Endodermal cell (in vitro differentiated cells): ENCODE measurements around the gene ZBTB40. TPM values are rescaled to one million over a fixed set of nuclear protein-coding genes. Genes with fewer than 3 reads are reported as not detected.

ENCODE experiments used
- DNase-seq: peaks from one replicate; pipeline ENCODE4 v3.0.0-alpha.2; 2017
- H3K27ac ChIP-seq: 2 replicates; pipeline ENCODE4 v1.5.1; 2013; ENCODE audit warnings: mild to moderate bottlenecking, low read depth, low read length, moderate library complexity
- H3K27me3 ChIP-seq: 2 replicates; pipeline ENCODE4 v1.6.1; 2013; ENCODE audit warnings: mild to moderate bottlenecking, low read length, moderate library complexity; ENCODE audit not compliant: insufficient read depth, control insufficient read depth, poor library complexity, severe bottlenecking
- H3K36me3 ChIP-seq: 2 replicates; pipeline ENCODE4 v1.7.0; 2013; ENCODE audit warnings: mild to moderate bottlenecking, low read length, moderate library complexity; ENCODE audit not compliant: control insufficient read depth, insufficient read depth
- H3K4me1 ChIP-seq: one replicate; pipeline ENCODE4 v1.7.0; 2013; ENCODE audit warnings: low read length; ENCODE audit not compliant: control insufficient read depth, insufficient read depth
- H3K4me3 ChIP-seq: 2 replicates; pipeline ENCODE4 v1.5.1; 2013; ENCODE audit warnings: mild to moderate bottlenecking, low read length, moderate library complexity
- H3K9ac ChIP-seq: 2 replicates; pipeline ENCODE4 v1.6.1; 2013; ENCODE audit warnings: mild to moderate bottlenecking, low read length, moderate library complexity; ENCODE audit not compliant: poor library complexity, severe bottlenecking; ENCODE audit errors: extremely low read depth
- H3K9me3 ChIP-seq: 2 replicates; pipeline ENCODE4 v1.6.1; 2013; ENCODE audit warnings: mild to moderate bottlenecking, low read length, moderate library complexity; ENCODE audit not compliant: control insufficient read depth
- H3K27ac Mint-ChIP-seq: 2 replicates; pipeline ENCODE4 v1.8.0; 2020; ENCODE audit warnings: mixed read lengths
- H3K27me3 Mint-ChIP-seq: 2 replicates; pipeline ENCODE4 v1.8.0; 2021; ENCODE audit warnings: mild to moderate bottlenecking, mixed read lengths; ENCODE audit not compliant: insufficient read depth
- H3K36me3 Mint-ChIP-seq: 2 replicates; pipeline ENCODE4 v1.8.0; 2020; ENCODE audit warnings: low read depth, mixed read lengths
- H3K4me1 Mint-ChIP-seq: 2 replicates; pipeline ENCODE4 v1.8.0; 2020; ENCODE audit warnings: mixed read lengths
- H3K4me3 Mint-ChIP-seq: 2 replicates; pipeline ENCODE4 v1.8.0; 2020; ENCODE audit warnings: mild to moderate bottlenecking, moderate library complexity, mixed read lengths
- H3K9me3 Mint-ChIP-seq: 2 replicates; pipeline ENCODE4 v1.8.0; 2020; ENCODE audit warnings: mild to moderate bottlenecking, mixed read lengths
- WGBS, 2 experiments: methylation state at CpG; one replicate each; pipeline versions ENCODE4 v1.1.5 to v1.1.7; 2013; ENCODE audit warnings: missing lambda C conversion rate in 2 of 2, mixed read lengths in 1 of 2; ENCODE audit not compliant: insufficient coverage in 1 of 2, insufficient read length in 1 of 2; 5-methylcytosine and 5-hydroxymethylcytosine counted together
- total RNA-seq, 2 donors: library from RNA; stranded (reverse); fragmentation: NEBNext Ultra II Directional in 1 of 2; extraction: Animal tissue kit (Norgen Biotek cat#: 25700) in 1 of 2; gene quantifications; 2 replicates in 1 of 2; 3 replicates in 1 of 2; pipeline ENCODE4 v1.2.1, GENCODE V29; 2021
- TF ChIP-seq, protein P1 (sequence below): fragments of 200-600 bp; sonication (generic); conservative IDR thresholded peaks from 2 replicates; pipeline ENCODE4 v1.5.0; 2021; ENCODE audit warnings: antibody characterized with exemption, mild to moderate bottlenecking

Gene ZBTB40
- total RNA-seq, 2 donors from 2014 or later, result 18.5 to 29.7 TPM

DNA sequence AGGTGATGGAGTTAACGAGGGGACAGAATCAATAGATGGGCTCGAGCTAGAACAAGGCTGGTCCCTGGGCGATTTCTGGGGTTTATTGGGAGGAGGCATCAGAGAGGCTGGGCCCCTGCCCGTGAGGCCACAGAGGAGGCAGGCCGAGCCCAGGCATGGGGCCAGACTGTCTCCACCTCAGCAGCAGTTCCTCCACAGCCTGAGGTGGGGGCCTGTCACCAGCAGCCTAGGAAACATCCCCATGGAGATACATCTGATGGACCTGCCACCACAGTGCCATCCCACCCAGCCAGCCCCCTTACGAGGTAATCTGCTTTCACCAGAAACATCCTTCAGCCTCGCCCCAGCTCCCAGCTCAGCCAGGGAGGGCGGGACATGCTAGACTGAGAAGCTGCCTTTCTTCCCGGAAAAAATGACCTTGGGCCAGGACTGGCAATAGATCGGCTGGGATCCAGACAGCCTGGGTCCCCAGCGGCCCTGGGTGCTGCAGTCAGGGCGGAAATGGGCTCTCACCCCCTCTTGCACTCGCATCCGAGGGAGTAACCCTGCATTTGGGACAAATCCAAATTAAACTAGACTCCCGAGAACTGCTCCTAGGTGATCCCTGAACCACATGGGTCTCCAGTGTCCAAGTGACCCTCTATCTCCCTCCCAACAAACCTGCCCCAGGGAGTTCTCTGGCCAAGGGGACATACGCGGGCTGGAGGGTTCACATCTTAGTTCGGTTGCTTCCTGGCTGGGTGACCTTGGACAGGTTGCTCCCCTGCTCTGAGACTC lies 101.6 kb downstream of the ZBTB40 start:
- Mint-ChIP-seq H3K27me3 (peaks cover 10% of the 10 kb centered on the region), H3K36me3 (no peaks in the 10 kb centered on the region), H3K4me3 (no peak overlapping the region), H3K4me1 (peaks cover 11% of the 10 kb centered on the region), H3K27ac (no peak overlapping the region), H3K9me3 (no peaks in the 10 kb centered on the region)
- Histone ChIP-seq H3K27me3 (peaks cover 4% of the 10 kb centered on the region), H3K4me1 (no peaks in the 10 kb centered on the region), H3K36me3 (no peaks in the 10 kb centered on the region), H3K4me3 (no peak overlapping the region), H3K27ac (no peak overlapping the region), H3K9ac (no peak overlapping the region), H3K9me3 (no peaks in the 10 kb centered on the region)
- TF ChIP-seq, protein P1, sequence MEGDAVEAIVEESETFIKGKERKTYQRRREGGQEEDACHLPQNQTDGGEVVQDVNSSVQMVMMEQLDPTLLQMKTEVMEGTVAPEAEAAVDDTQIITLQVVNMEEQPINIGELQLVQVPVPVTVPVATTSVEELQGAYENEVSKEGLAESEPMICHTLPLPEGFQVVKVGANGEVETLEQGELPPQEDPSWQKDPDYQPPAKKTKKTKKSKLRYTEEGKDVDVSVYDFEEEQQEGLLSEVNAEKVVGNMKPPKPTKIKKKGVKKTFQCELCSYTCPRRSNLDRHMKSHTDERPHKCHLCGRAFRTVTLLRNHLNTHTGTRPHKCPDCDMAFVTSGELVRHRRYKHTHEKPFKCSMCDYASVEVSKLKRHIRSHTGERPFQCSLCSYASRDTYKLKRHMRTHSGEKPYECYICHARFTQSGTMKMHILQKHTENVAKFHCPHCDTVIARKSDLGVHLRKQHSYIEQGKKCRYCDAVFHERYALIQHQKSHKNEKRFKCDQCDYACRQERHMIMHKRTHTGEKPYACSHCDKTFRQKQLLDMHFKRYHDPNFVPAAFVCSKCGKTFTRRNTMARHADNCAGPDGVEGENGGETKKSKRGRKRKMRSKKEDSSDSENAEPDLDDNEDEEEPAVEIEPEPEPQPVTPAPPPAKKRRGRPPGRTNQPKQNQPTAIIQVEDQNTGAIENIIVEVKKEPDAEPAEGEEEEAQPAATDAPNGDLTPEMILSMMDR, result no peak
- WGBS, 2 experiments, result 82 to 83% methylated on average over 13 to 18 of the region's 18 CpGs
- DNase-seq, result no peak

DNA sequence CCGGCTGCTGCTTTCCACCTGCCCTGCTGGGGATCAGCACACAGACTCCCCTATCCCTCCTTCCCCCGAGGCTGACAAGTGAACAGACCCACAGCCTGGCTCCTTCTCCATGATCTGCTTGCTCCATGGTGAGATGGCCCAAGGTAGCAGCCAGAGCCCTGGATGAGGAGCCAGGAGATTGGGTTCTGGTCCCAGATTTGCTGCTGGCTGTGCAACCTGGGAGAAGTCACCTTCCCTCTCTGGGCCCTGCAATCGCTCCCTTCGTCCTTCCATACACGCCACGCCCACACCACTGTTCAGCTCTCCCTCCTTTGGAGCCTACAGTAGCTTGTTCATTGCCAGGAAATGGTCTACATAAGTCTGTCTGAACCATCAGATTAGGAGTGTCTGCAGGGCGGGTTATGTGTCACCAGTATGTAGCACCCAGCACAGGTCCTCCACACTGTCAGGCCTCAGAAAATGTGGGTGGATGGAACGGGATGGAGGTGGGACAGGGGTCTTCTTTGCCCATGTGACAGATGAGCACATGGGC lies 102.4 kb downstream of the ZBTB40 start:
- Histone ChIP-seq H3K9me3 (no peaks in the 10 kb centered on the region), H3K27me3 (no peaks in the 10 kb centered on the region), H3K4me3 (no peak overlapping the region), H3K27ac (no peak overlapping the region), H3K9ac (no peak overlapping the region), H3K4me1 (no peaks in the 10 kb centered on the region), H3K36me3 (no peaks in the 10 kb centered on the region)
- Mint-ChIP-seq H3K27ac (no peak overlapping the region), H3K27me3 (peaks cover 9% of the 10 kb centered on the region), H3K4me3 (no peak overlapping the region), H3K36me3 (no peaks in the 10 kb centered on the region), H3K4me1 (peaks cover 11% of the 10 kb centered on the region), H3K9me3 (no peaks in the 10 kb centered on the region)
- whole genome bisulfite sequencing, 2 experiments, result 88 to 89% methylated on average over 7 to 8 of the region's 8 CpGs
- DNase-seq, result no peak
- TF ChIP-seq, protein P1, result no peak

DNA sequence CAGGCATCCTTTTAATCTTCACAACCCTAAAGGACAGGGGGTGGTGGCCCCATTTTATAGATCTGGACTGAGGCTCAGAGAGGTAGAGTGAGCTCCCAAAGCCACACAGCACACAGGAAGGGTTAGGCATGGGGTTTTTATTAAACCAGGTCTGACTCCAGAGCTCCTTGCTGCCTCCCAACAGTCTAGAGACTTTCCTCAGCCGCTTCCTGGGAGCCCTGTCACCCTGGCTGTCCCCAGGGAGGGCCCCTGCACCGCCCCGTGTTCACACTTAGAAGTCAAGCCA lies 103.7 kb downstream of the ZBTB40 start:
- WGBS, 2 experiments, result 80 to 91% methylated on average over 1 to 3 of the region's 3 CpGs
- no peak overlapping the region for H3K4me3 Mint-ChIP-seq
- H3K4me1 Mint-ChIP-seq, result peaks cover 11% of the 10 kb centered on the region

More for the DNA sequence above, 103.7 kb downstream of the ZBTB40 start:
- Histone ChIP-seq H3K27ac (no peak overlapping the region), H3K9me3 (no peaks in the 10 kb centered on the region), H3K27me3 (peaks cover 5% of the 10 kb centered on the region), H3K36me3 (no peaks in the 10 kb centered on the region), H3K4me3 (no peak overlapping the region), H3K4me1 (no peaks in the 10 kb centered on the region), H3K9ac (no peak overlapping the region)
- H3K27ac Mint-ChIP-seq, result no peak overlapping the region
- TF ChIP-seq, protein P1, result no peak
- DNase-seq, result no peak
- no peaks in the 10 kb centered on the region for H3K36me3 Mint-ChIP-seq
- no peaks in the 10 kb centered on the region for H3K9me3 Mint-ChIP-seq
- peaks cover 17% of the 10 kb centered on the region for H3K27me3 Mint-ChIP-seq
